HL-60/S4 treated with phorbol 12-myristate 13-acetate at 8.2 ng/mL for 4 days and 3 days (cell line): ENCODE measurements around the gene ZG16B.

Experiments used
- in situ Hi-C: fragments of 300-500 bp; cut with MboI; formaldehyde crosslinking; loops from 2 replicates; pipeline ENCODE4 v1.15.0; 2022; ENCODE audit warnings: low sequenced_read_pairs

ZG16B gene

GRCh38 chr16:2804728-2805127 lies 25.4 kb upstream of the ZG16B start:
- in situ Hi-C loops = no loop called here

- in situ Hi-C loops = no loop called here
Observed at GRCh38 chr16:2806286-2806685, 23.8 kb upstream of the ZG16B start.

GRCh38 chr16:2808181-2808580 lies 21.9 kb upstream of the ZG16B start:
- in situ Hi-C loops = no loop called here

GRCh38 chr16:2809149-2809760 lies 20.8 kb upstream of the ZG16B start:
- in situ Hi-C loops = no loop called here

- in situ Hi-C loops = no loop called here
Observed at GRCh38 chr16:2810651-2811050, 19.5 kb upstream of the ZG16B start.

GRCh38 chr16:2811703-2812471 lies 18.2 kb upstream of the ZG16B start:
- in situ Hi-C loops = no loop called here

- in situ Hi-C loops = no loop called here
Observed at GRCh38 chr16:2813771-2814221, 16.3 kb upstream of the ZG16B start.

GRCh38 chr16:2814551-2815298 lies 15.4 kb upstream of the ZG16B start:
- in situ Hi-C loops = no loop called here

GRCh38 chr16:2815299-2815771 lies 14.8 kb upstream of the ZG16B start:
- in situ Hi-C loops = no loop called here

- in situ Hi-C loops = no loop called here
Observed at GRCh38 chr16:2816751-2817339, 13.3 kb upstream of the ZG16B start, which contains the start of gene PRSS21. PRSS21 (plus strand) TSS chr16:2817237; CDS start chr16:2817269, 32 bp downstream.

- in situ Hi-C loops = no loop called here
Observed at GRCh38 chr16:2817340-2818271, 12.5 kb upstream of the ZG16B start.

GRCh38 chr16:2818272-2818876 lies 11.7 kb upstream of the ZG16B start:
- in situ Hi-C loops = no loop called here

GRCh38 chr16:2819179-2819938 lies 10.7 kb upstream of the ZG16B start:
- in situ Hi-C loops = no loop called here

- in situ Hi-C loops = no loop called here
Observed at GRCh38 chr16:2819939-2820835, 9.9 kb upstream of the ZG16B start.

- in situ Hi-C loops = no loop called here
Observed at GRCh38 chr16:2820836-2821486, 9.1 kb upstream of the ZG16B start.

- in situ Hi-C loops = no loop called here
Observed at GRCh38 chr16:2821487-2822157, 8.5 kb upstream of the ZG16B start.

GRCh38 chr16:2822158-2822495 lies 8.0 kb upstream of the ZG16B start:
- in situ Hi-C loops = no loop called here
